Esophagus muscularis mucosa (tissue), 4 donors: ENCODE results near the gene ZNF689. TPM values are rescaled to one million over a fixed set of nuclear protein-coding genes. Genes with fewer than 3 reads are reported as not detected.

ENCODE experiments used
- DNase-seq: peaks from one replicate; pipeline ENCODE4 v3.0.0-alpha.2; 2017; ENCODE audit errors: extremely low spot score
- H3K27ac ChIP-seq, 4 donors: fragments of 200-600 bp; sonication (generic); replicated peaks in 1 of 4; 1 replicate in 3 of 4; 2 replicates in 1 of 4; pipeline ENCODE4 v1.5.1; 2016 to 2019; ENCODE audit warnings: mild to moderate bottlenecking in 1 of 4
- H3K27me3 ChIP-seq, 4 donors: fragments of 200-600 bp; sonication (generic); one replicate each; pipeline versions ENCODE4 v1.5.1 to v1.6.0; 2016 to 2019
- H3K36me3 ChIP-seq, 4 donors: fragments of 200-600 bp; sonication (generic); one replicate each; pipeline ENCODE4 v1.5.1; 2016 to 2019
- H3K4me1 ChIP-seq, 4 donors: fragments of 200-600 bp; sonication (generic); one replicate each; pipeline ENCODE4 v1.5.1; 2016 to 2019
- H3K4me3 ChIP-seq, 4 donors: fragments of 200-600 bp; sonication (generic); 1 replicate in 2 of 4; 2 replicates in 2 of 4; pipeline ENCODE4 v1.5.1; 2016 to 2019; ENCODE audit warnings: mild to moderate bottlenecking in 4 of 4, moderate library complexity in 1 of 4
- H3K9me3 ChIP-seq, 4 donors: fragments of 200-600 bp; sonication (generic); 1 replicate in 3 of 4; 2 replicates in 1 of 4; pipeline ENCODE4 v1.5.1; 2016 to 2019
- EP300 ChIP-seq: sonication (generic); formaldehyde crosslinking; IDR thresholded peaks from one replicate; pipeline ENCODE4 v1.6.1; 2017; ENCODE audit warnings: antibody characterized with exemption
- POLR2A ChIP-seq: fragments of 450-650 bp; IDR thresholded peaks from one replicate; pipeline ENCODE4 v1.6.1; 2017; ENCODE audit warnings: antibody characterized with exemption, moderate library complexity, mild to moderate bottlenecking, low read depth
- POLR2AphosphoS5 ChIP-seq, 2 donors: sonication (generic); formaldehyde crosslinking; IDR thresholded peaks; one replicate each; pipeline ENCODE4 v1.6.1; 2017; ENCODE audit warnings: antibody characterized with exemption in 2 of 2
- WGBS: methylation state at CpG from one replicate; pipeline ENCODE4 v1.1.5; 2018; 5-methylcytosine and 5-hydroxymethylcytosine counted together
- intact Hi-C: fragments of 100-400 bp; cut with DNase I; formaldehyde crosslinking; loops from one replicate; pipeline ENCODE4 v1.15.1; 2023
- total RNA-seq, 4 donors: library from RNA; depleted of rRNA; stranded (reverse); fragments of >200 nt; gene quantifications; one replicate each; pipeline versions ENCODE4 v1.1.0 to v1.2.1, GENCODE V29; 2016
- TF ChIP-seq, protein P1 (sequence below), 3 experiments: fragments of 200-600 bp in 2 of 3; fragments of 450-650 bp in 1 of 3; sonication (generic) in 2 of 3; IDR thresholded peaks; one replicate each; pipeline ENCODE4 v1.5.1; 2017 to 2019; ENCODE audit warnings: antibody characterized with exemption in 3 of 3, mild to moderate bottlenecking in 2 of 3, moderate library complexity in 1 of 3

Gene ZNF689
- total RNA-seq, 4 donors from 2014 or later, result 9.1 to 14.5 (median 13.9) TPM

DNA sequence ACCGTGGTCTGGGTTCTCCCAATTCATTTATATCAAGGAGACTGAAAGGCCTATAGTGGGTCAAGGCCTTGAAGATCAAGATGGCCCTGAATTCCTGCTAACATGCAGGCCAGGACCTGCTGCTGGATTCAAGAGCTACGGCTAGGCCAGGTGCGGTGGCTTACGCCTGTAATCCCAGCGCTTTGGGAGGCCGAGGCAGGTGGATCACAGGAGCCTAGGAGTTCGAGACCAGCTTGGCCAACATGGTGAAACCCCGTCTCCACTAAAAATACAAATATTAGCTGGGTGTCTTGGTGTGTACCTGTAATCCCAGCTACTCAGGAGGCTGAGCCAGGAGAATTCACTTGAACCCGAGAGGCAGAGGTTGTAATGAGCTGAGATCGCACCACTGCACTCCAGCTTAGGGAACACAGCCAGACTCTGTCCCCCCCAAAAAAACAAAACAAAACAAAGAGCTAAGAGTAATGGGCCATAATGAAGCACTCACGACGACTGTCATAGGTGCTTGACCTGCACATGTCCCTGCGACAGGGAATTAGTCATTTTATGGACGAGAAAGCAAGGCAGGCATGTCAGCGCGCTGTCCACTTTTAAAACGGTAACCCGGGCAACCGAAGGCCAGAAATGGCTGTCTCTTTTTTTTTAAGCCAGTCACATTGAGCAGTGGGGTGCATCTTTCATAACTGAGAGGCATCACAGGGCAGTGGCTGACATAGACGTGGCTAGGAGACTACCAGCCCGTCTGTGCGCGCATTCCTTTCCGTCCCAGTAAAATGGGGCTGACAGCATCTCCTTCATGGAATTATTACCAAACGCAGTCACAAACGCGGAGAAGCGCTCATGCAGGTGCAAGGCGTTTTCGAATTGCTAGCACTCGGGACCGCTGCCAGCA is 47.0 kb upstream of the ZNF689 start:
- TF ChIP-seq, protein P1, sequence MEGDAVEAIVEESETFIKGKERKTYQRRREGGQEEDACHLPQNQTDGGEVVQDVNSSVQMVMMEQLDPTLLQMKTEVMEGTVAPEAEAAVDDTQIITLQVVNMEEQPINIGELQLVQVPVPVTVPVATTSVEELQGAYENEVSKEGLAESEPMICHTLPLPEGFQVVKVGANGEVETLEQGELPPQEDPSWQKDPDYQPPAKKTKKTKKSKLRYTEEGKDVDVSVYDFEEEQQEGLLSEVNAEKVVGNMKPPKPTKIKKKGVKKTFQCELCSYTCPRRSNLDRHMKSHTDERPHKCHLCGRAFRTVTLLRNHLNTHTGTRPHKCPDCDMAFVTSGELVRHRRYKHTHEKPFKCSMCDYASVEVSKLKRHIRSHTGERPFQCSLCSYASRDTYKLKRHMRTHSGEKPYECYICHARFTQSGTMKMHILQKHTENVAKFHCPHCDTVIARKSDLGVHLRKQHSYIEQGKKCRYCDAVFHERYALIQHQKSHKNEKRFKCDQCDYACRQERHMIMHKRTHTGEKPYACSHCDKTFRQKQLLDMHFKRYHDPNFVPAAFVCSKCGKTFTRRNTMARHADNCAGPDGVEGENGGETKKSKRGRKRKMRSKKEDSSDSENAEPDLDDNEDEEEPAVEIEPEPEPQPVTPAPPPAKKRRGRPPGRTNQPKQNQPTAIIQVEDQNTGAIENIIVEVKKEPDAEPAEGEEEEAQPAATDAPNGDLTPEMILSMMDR (IDR thresholded peaks at IDR 0.05), result no peak
- TF ChIP-seq POLR2A, result peak; percentile 27
- Histone ChIP-seq H3K9me3 (no peaks in the 10 kb centered on the region), H3K4me3 (peak overlapping the region; percentile 54 to 93 (median 72)), H3K27me3 (no peaks in the 10 kb centered on the region), H3K36me3 (peaks cover 39 to 65% (median 61%) of the 10 kb centered on the region in 4 donors), H3K27ac (peak overlapping the region; percentile 87 to 99 (median 98)), H3K4me1 (peaks cover 37 to 66% (median 61%) of the 10 kb centered on the region in 4 donors)
- WGBS, result 33% methylated on average over 29 of the region's 32 CpGs
- no peak for DNase-seq
- intact Hi-C loops, result no loop called here

DNA sequence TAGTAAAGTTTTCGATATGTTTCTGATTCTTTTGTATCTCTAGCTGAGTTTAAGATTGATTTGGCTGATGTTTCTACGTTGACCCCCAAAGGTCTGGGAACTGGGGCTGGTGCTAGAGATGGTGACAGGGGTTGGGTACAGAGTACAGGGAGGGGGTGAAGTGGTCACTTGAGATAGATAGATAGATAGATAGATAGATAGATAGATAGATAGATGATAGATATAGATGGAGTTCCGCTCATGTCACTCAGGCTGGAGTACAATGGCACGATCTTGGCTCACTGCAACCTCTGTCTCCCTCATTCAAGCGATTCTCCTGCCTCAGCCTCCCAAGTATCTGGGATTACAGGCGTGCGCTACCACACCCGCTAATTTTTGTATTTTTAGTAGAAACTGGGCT is 46.2 kb upstream of the ZNF689 start:
- DNase-seq, result no peak
- Histone ChIP-seq H3K36me3 (peaks cover 38 to 57% (median 53%) of the 10 kb centered on the region in 4 donors), H3K27ac (peak overlapping the region; percentile 87 to 99 (median 98)), H3K4me1 (peaks cover 36 to 66% (median 60%) of the 10 kb centered on the region in 4 donors), H3K27me3 (no peaks in the 10 kb centered on the region), H3K9me3 (no peaks in the 10 kb centered on the region), H3K4me3 (no peak overlapping the region)
- intact Hi-C loops, result no loop called here
- WGBS, result 96% methylated on average over 8 of the region's 8 CpGs
- TF ChIP-seq POLR2A, result no peak

DNA sequence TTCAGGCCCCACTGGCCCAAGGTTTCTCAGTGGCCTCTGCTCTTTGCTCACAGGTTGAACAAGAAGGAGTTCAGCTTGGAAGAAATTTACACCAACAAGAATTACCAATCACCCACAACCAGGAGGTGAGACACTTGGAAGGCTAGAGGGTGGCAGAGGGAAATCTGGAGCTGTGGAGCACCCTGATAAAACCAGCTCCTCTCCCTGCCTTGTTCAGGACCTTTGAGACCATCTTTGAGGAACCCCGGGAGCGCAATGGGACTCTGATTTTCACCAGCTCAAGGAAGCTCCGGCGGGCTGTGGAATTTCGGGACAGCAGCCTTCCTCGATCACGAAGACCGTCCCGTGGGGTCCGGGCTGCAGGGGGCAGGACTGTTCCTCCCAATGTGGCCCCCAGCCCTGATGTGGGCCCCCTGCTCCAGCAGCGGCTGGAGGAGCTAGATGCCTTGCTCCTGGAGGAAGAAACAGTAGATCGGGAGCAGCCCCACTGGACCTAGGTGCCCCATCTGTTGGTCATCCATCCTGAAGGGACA is 45.7 kb upstream of the ZNF689 start:
- Histone ChIP-seq H3K4me3 (no peak overlapping the region), H3K4me1 (peaks cover 31 to 61% (median 55%) of the 10 kb centered on the region in 4 donors), H3K9me3 (no peaks in the 10 kb centered on the region), H3K27ac (peak overlapping the region in 2 of 4 donors; percentile 16 to 98), H3K36me3 (peaks cover 38 to 52% (median 48%) of the 10 kb centered on the region in 4 donors), H3K27me3 (no peaks in the 10 kb centered on the region)
- WGBS, result 92% methylated on average over 9 of the region's 12 CpGs
- TF ChIP-seq, protein P1 (IDR thresholded peaks at IDR 0.05), result no peak
- no peak for TF ChIP-seq POLR2A
- no peak for TF ChIP-seq EP300
- TF ChIP-seq POLR2AphosphoS5 (IDR thresholded peaks at IDR 0.05), result no peak
- intact Hi-C loops, result no loop called here
- no peak for DNase-seq

DNA sequence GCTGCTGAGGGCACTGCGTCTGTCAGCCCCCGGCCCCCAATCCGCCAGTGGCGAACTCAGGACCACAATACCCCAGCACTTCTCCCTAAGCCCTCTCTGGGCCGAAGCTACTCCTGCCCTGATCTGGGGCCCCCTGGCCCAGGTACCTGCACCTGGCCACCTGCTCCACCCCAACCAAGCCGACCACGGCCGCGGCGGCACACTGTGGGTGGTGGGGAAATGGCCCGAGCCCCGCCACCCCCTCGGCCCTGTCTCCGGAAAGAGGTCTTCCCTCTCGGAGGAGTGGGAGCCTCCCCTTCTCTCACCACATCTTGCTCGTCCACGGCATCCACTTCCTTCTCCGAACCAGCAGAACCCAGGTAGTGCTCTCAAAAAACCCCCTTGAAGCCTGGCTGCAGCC is 44.7 kb upstream of the ZNF689 start:
- DNase-seq, result no peak
- no peak for TF ChIP-seq POLR2AphosphoS5 (IDR thresholded peaks at IDR 0.05)
- TF ChIP-seq EP300, result no peak
- Histone ChIP-seq H3K27me3 (no peaks in the 10 kb centered on the region), H3K4me1 (peaks cover 25 to 53% (median 48%) of the 10 kb centered on the region in 4 donors), H3K27ac (peak overlapping the region in 1 of 4 donors; percentile 7), H3K9me3 (no peaks in the 10 kb centered on the region), H3K4me3 (no peak overlapping the region), H3K36me3 (peaks cover 38 to 50% (median 46%) of the 10 kb centered on the region in 4 donors)
- intact Hi-C loops, result no loop called here
- WGBS, result 90% methylated on average over 18 of the region's 18 CpGs

DNA sequence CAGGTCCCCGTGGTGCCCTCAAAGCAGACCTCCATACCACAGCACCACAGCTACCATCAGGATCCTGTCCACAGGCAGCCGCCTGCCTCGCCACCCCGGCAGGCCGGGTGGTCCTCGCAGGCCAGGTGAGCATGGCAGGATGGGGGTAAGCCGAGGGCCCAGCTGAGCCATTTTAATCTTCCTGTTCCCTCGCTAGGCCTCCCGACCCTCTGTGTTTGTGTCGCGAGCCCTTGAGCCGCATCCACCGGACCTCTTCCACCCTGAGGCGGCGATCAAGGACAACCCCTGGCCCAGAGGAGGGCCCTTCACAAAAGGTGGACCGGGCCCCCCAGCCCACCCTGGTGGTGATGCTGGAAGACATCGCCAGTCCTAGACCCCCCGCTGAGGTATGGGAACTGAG is 42.5 kb upstream of the ZNF689 start:
- no peak for TF ChIP-seq EP300
- no peak for TF ChIP-seq POLR2A
- TF ChIP-seq POLR2AphosphoS5 (IDR thresholded peaks at IDR 0.05), result no peak
- TF ChIP-seq, protein P1 (IDR thresholded peaks at IDR 0.05), result no peak
- H3K4me1 ChIP-seq, result peaks cover 27 to 57% (median 53%) of the 10 kb centered on the region in 4 donors
- DNase-seq, result no peak
- peaks cover 38 to 50% (median 46%) of the 10 kb centered on the region in 4 donors for H3K36me3 ChIP-seq
- no peaks in the 10 kb centered on the region for H3K27me3 ChIP-seq
- WGBS, result 94% methylated on average over 18 of the region's 18 CpGs
- H3K27ac ChIP-seq, result peak overlapping the region; percentile 95 to 99 (median 97)
- no peaks in the 10 kb centered on the region for H3K9me3 ChIP-seq
- no peak overlapping the region for H3K4me3 ChIP-seq
- intact Hi-C loops, result no loop called here
